GM21526 (cell line): ENCODE results near the gene SGTB.
A peak's percentile ranks its signal among the peaks of the same experiment; 100 is the strongest.

Source experiments
- ATAC-seq: cut with Tn5 transposase; IDR thresholded peaks from one replicate; pipeline ENCODE4 v1.9.1; 2021; ENCODE audit warnings: moderate library complexity; ENCODE audit not compliant: unreplicated experiment, low FRiP score

Gene SGTB

GRCh38 chr5:65721720-65722574, at the start of gene SGTB, which contains the start of gene NLN:
Gene SGTB (minus strand): TSS chr5:65722109. CDS start chr5:65720807, 1,302 bp downstream.
Gene NLN (plus strand): TSS chr5:65722205. CDS start chr5:65722374, 169 bp downstream.
- peak; percentile 88 for ATAC-seq

- no peak for ATAC-seq
Observed at GRCh38 chr5:65771266-65771665, 49.4 kb upstream of the SGTB start.

GRCh38 chr5:65769539-65769938, 47.6 kb upstream of the SGTB start:
- ATAC-seq, result no peak

GRCh38 chr5:65768723-65769346, 46.9 kb upstream of the SGTB start:
- no peak for ATAC-seq

- no peak for ATAC-seq
Observed at GRCh38 chr5:65767565-65767964, 45.7 kb upstream of the SGTB start.

GRCh38 chr5:65766781-65767180, 44.9 kb upstream of the SGTB start:
- ATAC-seq, result no peak

GRCh38 chr5:65766175-65766574, 44.3 kb upstream of the SGTB start:
- no peak for ATAC-seq

- ATAC-seq, result no peak
Observed at GRCh38 chr5:65765582-65765981, 43.7 kb upstream of the SGTB start.

- no peak for ATAC-seq
Observed at GRCh38 chr5:65762234-65762633, 40.3 kb upstream of the SGTB start.

- no peak for ATAC-seq
Observed at GRCh38 chr5:65760504-65761275, 38.8 kb upstream of the SGTB start.

- no peak for ATAC-seq
Observed at GRCh38 chr5:65758546-65759144, 36.7 kb upstream of the SGTB start.

- no peak for ATAC-seq
Observed at GRCh38 chr5:65753189-65753588, 31.3 kb upstream of the SGTB start.

- no peak for ATAC-seq
Observed at GRCh38 chr5:65750938-65751337, 29.0 kb upstream of the SGTB start.

GRCh38 chr5:65749956-65750355, 28.0 kb upstream of the SGTB start:
- no peak for ATAC-seq

GRCh38 chr5:65749221-65749844, 27.4 kb upstream of the SGTB start:
- ATAC-seq, result no peak

GRCh38 chr5:65742565-65743231, 20.8 kb upstream of the SGTB start:
- ATAC-seq, result peak; percentile 87

GRCh38 chr5:65739162-65739561, 17.3 kb upstream of the SGTB start:
- ATAC-seq, result no peak

GRCh38 chr5:65738305-65738704, 16.4 kb upstream of the SGTB start:
- ATAC-seq, result no peak

GRCh38 chr5:65737842-65738241, 15.9 kb upstream of the SGTB start:
- ATAC-seq, result no peak

- no peak for ATAC-seq
Observed at GRCh38 chr5:65736011-65736410, 14.1 kb upstream of the SGTB start.
